Renal pelvis (tissue), 4 donors: ENCODE data around the gene HOXC10. TPM values are rescaled to one million over a fixed set of nuclear protein-coding genes. Genes with fewer than 3 reads are reported as not detected.

ENCODE experiments used
- DNase-seq: peaks from one replicate; pipeline ENCODE4 v3.0.0-alpha.2; 2013
- polyA plus RNA-seq, 3 donors: library from polyadenylated mRNA; unstranded; fragments of 120-200 nt; gene quantifications; one replicate each; pipeline ENCODE4 v1.2.1, GENCODE V29; 2013; ENCODE audit not compliant: insufficient read length in 3 of 3

The HOXC10 gene
- polyA plus RNA-seq, 3 donors: 53.8 to 61.0 (median 58.4) TPM

DNA sequence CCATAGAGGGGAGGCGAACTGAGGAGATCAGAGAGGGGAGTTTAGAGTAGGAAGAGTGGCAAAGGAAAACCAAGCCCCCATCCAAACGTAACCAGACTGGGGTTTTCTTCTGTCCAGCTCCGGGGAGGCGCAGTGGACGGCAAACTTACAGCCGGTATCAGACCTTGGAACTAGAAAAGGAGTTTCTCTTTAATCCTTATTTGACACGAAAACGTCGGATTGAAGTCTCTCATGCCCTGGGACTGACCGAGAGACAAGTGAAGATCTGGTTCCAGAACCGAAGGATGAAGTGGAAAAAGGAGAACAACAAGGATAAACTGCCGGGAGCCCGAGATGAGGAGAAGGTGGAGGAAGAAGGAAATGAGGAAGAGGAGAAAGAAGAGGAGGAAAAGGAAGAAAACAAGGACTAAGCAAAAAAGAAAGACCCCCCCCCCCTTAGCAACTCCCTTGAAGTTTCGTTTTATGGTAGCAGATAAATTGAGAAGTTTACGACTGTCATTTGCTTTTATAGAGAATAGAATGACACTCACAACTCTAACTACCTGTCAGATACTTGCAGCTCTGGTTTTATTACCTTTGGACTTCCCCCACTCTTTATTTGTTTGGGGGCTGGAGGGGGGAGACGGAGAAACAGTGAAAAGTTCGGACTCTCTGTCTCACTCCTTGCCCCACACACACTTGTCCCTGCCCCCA lies 26.2 kb downstream of the HOXC10 start:
- no peak for DNase-seq

DNA sequence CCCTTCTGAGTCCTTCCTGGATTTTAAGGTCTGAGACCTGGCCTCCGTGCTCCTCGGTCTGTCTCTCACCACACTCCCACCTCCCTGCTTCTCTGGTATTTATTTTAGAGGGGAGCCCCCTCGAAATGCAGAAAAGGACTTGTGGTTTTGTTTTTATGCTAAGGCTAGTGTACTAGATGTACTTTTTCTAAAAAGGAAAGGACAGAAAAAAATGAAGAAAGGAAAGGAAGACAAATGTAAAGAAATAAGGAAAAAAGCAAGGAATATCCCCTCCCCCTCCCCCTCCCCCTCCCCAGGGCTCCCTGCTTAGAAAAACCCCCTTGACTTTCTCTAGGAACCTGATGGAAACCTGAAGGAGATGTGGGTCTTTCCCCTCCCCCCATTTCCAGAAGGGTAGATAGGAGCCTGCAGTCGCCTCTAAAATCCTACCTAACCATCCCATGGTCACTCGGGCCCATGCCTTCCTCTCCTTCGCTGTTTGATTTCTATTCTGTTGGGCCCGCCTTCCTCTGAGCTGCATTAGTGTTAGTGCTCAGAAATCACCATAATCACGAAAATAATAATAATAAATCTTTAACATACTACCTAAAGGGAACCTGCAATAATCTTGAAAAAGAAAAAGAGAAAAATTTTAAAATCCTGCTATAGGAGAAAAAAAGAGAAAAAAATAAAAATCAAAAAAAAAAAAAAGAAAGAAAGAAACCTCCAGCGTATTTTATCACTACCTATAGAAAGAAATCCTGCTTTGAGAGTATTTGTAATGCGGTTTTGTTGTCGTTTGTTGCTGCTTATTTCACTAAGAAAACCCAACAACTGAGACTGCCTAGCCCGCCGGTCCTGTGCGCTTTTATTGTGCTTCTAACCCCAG lies 27.0 kb downstream of the HOXC10 start:
- DNase-seq: no peak

DNA sequence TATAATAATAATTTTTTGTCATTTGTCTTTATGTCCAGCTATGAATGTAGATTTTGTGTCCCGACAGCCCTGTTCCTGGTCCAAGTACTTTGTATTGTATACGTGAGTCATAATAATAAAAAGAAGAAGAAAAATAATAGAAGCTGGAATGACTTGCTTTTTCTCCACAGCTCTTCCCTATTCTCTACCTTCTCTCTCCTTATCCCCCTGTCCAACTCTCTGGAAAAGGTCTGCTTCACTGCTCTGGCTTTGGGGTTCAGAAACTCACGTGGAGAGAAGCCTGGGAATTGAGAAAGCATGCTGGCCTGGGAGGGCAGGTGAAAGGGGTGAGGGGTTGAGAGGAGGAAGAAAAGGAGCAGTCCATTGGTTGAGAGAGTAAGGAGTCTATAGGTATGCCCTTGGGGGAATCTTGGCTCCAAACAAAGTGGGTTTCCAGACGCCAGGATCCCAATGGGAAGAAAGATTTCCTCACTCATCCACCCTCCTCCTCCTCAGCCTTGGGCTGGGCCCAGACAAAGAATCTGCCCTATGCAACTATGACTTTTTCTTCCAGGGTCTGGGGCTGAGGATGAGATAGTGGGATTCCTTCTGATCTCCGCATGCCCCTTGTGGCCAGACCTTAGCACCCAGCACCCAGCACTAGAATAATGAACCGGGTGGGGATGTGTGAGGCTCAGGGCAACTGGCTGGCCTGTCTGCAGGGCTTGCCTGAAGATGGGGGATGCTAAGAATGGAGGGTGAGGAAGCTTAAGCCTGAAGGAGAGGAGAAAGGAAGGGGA lies 27.9 kb downstream of the HOXC10 start:
- no peak for DNase-seq

DNA sequence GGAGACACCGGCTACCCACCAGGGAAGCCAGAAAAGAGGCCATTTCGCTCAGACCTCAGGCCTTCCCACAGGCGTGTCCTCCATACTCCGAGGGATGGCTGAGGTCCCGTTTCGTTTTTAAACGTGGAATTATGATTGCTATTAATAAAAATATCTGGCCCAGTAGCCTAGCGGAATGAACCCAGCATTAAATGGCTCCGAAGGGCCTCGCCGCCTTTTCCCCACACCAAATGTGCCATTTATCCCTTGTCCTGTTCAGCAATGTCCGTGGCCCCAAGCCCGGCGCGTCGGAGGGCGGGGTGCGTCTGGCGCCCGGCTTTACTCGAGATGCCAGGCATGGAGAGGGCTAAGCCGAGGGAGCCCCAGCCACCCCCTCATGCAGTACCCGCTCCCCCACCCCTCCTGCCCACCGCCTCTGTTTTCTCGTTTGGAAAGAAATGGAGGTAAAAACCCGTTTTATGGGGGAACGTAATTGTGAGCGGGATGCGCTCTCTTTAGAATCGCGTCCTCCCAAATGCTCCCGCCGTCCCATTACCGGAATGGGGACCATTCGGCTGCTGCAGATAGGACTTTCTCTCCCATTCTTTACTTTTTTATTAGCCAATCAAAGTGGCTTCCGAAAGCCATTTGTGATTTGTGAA lies 29.6 kb downstream of the HOXC10 start:
- DNase-seq: no peak

DNA sequence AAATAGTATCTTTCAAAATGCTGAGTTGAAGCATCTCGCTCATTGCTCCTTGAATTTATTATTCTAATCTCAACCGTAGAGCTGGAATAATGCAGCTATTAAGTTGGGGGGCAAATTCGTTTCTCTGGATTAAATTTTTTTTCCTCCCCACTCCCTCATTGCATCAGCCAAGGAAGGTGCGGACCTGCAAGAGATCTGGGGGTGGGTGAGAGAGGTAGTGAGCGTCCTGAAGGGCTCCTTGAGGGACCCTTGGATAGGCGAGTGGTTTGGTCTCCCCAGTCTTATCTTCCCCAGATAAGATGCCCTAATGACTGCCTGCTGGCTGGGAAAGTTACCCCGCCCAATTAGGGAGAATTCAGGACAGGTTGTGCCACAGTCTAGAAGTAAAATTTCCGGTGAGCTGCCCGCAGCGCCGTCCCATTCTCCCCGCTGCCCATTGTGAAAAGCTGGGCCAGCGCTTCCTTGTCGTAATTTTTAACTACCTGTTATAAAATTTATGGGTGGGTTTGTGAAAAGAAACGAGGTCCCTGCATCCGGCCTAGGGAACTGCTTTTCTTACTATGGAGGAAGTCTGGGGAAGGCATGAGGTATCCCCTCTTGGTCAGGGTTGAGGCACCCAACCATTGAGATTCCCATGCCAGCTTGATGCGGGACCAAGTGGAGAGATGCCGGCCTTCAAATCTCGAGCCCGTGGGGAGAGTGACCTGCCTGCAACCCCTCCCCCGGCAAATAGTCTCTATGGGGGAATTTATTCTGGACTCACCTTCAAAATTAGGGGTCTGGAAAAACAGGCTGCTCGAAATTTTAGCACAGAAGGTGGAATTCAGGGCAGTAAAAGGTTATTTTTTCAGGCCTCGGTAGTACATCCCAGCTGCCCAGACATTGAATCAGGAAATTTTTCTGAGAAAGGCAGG lies 30.3 kb downstream of the HOXC10 start:
- no peak for DNase-seq

DNA sequence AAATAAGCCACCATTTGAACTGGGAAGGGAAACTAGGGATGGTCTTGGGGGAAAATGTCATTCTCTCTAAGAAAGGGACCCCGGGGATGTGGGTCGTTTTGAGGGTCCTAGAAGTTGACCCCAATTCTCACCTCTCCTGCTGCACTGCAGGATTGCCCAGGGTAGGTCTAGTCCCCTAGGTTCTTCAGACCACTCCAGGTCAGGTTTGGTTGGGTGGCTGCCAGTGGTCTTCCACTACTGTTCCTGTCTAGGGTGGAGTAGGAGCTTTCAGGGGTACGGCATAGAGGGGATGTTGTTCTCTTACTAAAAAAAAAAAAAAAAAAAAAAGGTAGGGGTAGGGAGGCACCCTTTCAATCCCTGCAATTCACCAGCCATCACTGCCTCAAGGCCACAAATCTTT lies 31.1 kb downstream of the HOXC10 start:
- DNase-seq: no peak

DNA sequence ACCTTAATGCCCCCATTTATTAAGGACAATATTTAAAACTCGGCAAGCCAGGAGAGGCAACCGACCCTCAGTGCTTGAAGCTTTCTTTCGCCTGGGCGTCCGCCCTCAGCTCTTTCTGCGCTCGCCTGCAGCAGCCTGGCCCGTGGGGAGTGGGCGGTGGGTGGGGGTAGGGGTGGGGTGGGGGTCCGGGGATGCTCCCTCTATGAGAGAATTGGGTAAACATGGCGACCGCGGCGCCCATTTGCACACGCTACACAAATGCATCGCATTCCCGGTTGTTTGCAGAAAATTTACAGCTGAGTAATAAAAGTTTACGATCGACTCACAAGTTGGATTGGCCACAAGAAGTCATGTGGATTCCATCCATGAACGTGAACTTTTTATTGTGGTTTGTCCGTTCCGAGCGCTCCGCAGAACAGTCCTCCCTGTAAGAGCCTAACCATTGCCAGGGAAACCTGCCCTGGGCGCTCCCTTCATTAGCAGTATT lies 31.6 kb downstream of the HOXC10 start:
- DNase-seq: peak; percentile 96

DNA sequence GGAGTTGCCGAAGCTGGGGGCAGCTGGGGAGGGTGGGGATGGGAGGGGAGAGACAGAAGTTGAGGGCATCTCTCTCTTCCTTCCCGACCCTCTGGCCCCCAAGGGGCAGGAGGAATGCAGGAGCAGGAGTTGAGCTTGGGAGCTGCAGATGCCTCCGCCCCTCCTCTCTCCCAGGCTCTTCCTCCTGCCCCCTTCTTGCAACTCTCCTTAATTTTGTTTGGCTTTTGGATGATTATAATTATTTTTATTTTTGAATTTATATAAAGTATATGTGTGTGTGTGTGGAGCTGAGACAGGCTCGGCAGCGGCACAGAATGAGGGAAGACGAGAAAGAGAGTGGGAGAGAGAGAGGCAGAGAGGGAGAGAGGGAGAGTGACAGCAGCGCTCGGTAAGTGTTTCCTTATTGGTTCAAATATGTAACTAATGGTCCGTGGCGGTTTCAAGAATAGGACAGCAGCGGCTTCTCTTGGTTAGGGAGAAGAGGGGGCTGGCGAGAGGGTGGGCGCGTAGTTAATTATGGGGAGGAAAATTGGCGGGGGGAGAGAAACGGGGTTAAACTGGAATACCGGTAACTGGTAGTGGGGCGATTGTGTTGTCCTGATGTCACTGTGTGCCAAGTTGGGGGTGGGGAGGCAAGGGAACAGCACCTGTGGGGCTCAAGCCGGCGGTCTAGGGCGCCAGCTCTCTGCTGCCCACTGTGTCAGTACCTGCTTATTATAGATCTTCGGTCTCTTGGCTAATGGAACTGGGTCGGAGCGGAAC lies 32.3 kb downstream of the HOXC10 start:
- DNase-seq: no peak

DNA sequence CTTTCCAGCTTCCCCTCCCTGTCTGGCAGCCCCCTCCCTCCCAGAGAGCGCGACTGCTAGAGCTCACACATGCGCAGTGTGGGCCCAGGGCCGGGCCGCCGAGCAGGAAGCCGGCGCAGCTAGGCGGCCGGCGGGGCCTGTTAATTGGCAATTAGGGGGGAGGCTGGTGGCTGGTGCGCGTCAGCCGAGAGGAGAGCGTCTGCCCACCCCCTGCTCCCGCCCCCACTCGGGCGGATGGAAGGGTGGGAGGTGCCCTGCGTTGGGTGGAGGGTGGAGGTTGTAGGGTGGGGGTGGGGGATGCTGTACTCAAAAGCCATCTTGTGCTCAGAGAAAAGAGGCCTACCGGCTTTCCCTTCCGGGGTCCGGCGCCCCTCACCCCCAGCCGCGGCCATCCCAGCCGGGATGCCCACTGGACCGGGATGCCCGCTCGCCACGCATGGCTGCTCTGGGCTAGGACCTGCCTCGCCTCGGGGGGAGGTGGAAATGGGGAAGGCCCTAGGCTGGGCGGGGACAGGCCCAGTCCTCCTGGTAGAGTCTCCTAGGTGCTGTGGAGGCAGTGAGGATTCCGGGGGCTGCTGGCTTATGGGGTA lies 33.0 kb downstream of the HOXC10 start:
- peak; percentile 91 for DNase-seq

DNA sequence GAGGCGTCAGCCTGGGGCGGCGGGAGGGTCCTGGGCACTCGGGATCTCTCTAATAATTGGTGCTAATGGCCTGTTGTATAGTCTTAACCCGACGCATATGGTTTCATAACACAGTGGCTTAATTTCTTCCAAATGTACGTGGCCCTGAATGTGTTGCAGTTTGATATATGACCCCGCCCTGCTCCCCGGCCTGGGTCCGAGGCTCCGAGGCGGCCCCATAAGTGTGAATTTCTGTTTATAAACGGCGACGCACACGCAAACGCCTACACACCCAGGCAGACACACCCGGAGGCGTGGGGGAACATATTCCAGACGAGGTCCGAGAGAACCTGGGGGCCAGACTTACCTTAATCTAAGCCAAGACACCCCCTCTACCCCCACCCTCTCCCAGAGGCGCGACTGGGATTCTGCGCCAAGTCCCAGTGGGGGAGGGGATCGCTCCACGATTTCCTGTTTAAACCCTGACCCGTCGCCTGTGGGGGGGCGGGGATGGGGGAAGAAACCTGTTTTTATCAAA lies 33.6 kb downstream of the HOXC10 start:
- DNase-seq: no peak

DNA sequence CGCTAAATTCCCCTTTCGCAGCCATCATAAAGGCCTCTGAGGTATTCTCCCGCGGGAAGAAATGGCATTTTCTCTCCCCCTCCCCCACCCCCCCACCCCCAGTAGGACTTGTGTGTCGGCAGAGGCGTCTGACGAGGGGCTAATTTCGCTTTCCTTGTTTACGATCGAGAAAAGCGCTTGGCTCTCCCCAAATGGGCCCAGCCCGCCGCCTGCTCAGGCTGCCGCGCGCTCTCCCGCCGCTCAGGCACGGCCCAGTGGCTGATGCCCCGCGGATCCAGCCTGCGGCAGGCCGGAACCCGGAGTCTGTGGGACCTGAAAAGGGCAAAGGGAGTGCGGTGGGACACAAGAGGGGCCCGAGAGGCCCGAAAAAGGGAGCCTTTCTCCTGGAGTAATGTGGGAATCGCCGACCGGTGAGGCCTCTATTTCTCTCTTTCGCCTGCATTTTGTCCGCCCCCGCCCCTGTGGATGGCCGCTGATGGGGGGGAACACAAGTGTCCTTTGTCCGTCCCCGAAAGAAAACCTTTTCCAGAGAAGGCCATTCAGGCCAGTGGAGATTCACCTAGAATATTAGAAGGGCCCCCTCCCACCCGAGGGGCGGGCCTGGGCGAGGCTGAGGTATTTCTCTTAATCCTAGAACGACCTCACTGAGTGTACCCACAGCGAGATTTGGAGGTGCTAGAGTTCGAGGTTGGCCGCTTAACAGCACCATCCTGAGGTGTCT lies 34.3 kb downstream of the HOXC10 start:
- no peak for DNase-seq

DNA sequence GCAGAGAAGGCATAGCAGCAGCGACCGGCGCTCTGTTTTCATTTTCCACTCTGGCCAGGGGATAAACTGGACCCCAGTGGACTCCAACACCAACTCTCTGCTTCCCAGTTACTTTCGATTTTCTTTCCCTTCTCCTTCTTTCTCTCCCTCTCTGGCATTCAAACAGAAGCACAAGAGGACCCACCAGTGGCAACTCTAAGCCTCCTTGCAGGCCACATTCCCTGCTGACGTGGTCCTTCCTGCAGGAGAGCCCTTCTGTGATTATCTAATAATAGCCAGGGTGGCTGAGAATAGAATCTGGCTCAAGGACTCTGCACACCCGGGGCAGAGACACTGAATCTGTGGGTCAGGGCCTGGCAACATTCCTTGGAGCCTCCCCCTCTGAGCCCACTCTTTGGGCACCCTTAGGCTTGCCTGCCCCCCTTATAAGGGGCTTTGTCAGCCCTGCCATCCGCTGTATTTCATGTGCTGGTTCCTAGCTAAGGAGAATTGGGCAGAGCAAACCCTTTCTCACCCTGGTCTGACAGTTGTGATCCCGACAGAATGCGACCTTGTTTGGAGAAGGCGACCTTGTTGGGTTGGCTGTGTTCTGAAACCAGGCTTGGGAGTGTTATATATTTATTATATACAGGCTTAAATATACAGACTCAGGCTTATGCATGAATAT lies 35.1 kb downstream of the HOXC10 start:
- DNase-seq: no peak

DNA sequence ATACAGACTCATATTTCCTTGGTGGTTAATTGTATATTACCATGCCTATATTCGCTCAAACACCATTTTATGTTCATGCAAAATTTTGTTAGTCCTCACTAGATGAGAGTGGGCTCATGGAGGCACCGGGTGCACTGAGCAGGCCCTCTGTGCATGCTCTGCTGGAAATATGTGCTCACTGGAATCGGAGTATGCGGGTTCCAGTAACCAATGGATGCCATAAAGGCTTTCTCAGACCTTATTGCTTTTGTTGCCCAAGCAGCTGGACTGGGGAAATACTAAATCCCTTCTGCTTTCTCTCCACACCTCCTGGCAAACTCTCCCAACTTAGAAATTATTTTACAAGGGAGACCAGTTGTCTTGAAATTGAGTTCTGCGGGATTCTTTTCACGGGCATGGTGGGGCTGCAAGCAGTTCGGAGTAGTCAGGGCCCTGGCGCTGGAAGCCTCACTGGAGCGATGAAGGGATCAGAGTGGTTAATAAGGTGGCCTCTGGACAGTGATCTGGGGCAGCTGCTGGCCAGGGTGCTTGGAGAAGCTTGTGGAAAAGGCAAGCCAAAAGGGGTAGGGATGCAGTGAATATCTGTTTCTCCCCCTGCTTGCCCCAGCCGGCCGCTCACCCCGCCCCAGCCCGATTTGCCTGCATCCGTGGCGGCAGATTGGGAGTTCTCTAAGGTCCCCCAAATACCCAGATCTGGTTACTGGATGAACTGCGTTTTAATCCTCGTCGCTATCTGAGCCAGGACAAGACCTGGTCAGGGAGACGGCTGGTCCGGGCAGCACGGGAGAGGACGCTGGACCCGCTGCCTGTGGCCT lies 35.9 kb downstream of the HOXC10 start:
- no peak for DNase-seq

DNA sequence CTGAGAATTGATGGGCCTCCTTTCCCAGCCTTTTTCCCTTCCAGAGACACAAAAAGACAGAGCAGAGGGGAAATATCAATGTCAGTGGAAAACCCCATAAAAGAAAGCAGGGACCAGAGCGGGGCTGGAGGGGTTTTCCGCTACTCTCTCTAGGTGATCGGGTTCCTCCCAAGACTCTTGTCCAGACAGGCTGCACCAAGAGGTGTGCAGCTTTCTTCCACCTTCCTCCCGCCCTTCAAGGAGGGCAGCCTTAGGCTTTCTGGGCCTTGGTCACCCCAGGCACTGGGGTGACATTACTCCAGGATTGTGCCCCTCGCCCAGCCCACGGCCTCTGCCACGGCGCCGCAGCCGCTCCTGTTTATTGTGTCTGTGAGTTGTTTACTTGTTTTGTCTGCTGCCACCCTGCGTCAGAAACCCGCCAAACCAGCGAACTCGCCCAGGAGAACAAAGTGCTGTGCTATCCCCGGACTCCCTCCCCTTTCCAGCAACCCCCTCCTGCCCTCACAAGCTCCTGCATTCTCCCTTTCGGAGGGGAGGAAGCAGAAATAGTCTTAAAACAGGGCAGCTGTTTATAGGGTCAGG lies 36.6 kb downstream of the HOXC10 start:
- no peak for DNase-seq

DNA sequence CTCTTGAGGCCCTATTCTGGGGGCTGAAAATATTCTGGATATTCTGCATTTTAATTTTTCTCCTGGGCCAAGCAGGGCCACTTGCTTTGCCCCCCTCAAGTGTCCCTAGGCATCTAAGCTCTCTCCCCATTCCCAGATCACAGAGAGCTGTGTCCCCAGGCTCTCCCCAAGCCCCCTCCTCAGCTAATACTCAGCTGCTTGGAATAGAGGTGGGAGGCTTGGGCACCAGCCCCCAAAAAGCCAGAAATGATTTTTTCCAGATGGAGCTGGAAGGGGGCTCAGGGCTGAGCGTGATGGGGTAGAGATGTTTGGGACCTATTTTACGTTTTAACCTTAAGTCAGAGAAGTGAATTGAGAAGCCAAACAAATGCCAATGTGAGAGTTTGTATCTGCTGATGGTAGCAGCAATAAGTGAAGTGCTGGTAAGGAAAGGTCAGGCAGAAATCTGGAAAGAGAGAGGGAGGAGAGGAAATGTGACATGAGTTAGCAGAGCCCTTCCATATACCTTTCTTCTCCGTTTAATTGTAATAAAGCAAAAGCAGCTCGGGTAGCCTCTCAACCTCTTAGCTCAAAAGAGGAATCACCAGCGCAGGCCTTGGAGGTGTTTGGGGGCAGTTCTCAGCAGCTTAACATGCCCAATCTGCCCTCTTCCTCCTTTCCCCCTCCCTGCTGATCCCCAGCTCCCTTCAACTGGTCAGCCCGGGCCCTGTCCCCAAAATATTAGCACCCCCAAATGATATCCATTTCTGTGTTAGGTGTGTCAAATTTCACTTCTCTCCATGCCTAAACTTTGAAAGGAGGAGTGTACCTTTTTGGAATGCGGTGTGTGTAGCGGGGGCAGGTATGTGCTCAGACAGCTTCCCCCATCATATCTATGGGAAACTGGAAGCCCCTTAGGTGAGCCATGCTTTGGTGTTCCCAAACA lies 38.3 kb downstream of the HOXC10 start:
- no peak for DNase-seq

DNA sequence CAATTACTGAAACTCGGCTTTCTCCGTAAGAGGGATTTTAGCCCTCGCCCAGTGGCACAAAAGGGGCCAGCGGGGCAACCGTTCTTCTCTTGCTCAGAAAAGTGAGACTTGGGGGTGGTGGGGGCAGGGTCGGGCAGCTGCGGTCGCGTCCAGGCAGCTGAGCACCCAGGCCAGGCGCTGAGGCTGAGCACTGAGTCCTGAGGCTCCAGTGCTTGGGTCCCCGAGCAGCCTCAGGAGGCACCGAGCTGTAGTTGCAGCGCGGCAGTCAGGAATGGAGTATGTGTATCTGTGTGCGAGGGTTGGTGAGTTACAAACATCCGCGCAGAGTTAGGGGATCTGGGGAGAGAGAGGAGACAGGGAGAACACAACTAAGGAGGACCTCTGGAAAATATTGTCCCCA lies 39.2 kb downstream of the HOXC10 start:
- no peak for DNase-seq
